ENCODE data around the gene ZNF184. TPM values are rescaled to one million over a fixed set of nuclear protein-coding genes. Genes with fewer than 3 reads are reported as not detected.

The ZNF184 gene
- total and polyA plus RNA-seq, 9 of the 15 experiments (the other 6 are each of a cell fraction or from before 2014, with no cell fraction given) = 7.6 to 22.2 (median 12.8) TPM

GRCh38 chr6:27495386-27496135 is 22.7 kb upstream of the ZNF184 start (continued):
- peak; percentile 68 for TF ChIP-seq JUN (IDR thresholded peaks at IDR 0.05; ENCODE audit: borderline replicate concordance, low read depth, low read length)
- no peak for TF ChIP-seq JUN (CRISPR knock-in tag; IDR thresholded peaks at IDR 0.05; ENCODE audit: borderline replicate concordance)
- peak; percentile 64 for TF ChIP-seq HDAC3 (IDR thresholded peaks at IDR 0.05; ENCODE audit: borderline replicate concordance, partially characterized antibody)
- TF ChIP-seq TCF15 (CRISPR knock-in tag; IDR thresholded peaks at IDR 0.05) = no peak
- no peak for TF ChIP-seq KLF10 (CRISPR knock-in tag; IDR thresholded peaks at IDR 0.05)
- TF ChIP-seq SIN3A (IDR thresholded peaks at IDR 0.05; ENCODE audit: borderline replicate concordance in 2 of 2, control insufficient read depth in 1 of 2, low read depth in 2 of 2, low read length in 2 of 2) = peak in 1 of 2 experiments; percentile 48; a peak in 1 of 4 replicates
- peak; percentile 50; the same call in 1 of the 2 replicates for TF ChIP-seq RBFOX2 (IDR thresholded peaks at IDR 0.05; ENCODE audit: low read depth, low read length)
- TF ChIP-seq POLR2G (IDR thresholded peaks at IDR 0.05; ENCODE audit: low read depth, low read length) = peak; percentile 57; the same call in 1 of the 2 replicates
- no peak for TF ChIP-seq ZNF324 (CRISPR knock-in tag; IDR thresholded peaks at IDR 0.05)
- TF ChIP-seq NR4A1 (CRISPR knock-in tag; IDR thresholded peaks at IDR 0.05) = no peak
- TF ChIP-seq NR4A1 (tag; IDR thresholded peaks at IDR 0.05) = 0 out of 2 replicates have a peak, but pooled peaks have one; percentile 72
- no peak for TF ChIP-seq ZBED1 (IDR thresholded peaks at IDR 0.05)
- peak; percentile 97 for TF ChIP-seq DACH1 (IDR thresholded peaks at IDR 0.05; ENCODE audit: partially characterized antibody)
- TF ChIP-seq ZNF197 (CRISPR knock-in tag; IDR thresholded peaks at IDR 0.05; ENCODE audit: low read depth) = no peak
- peak; percentile 80 for TF ChIP-seq ZNF384 (IDR thresholded peaks at IDR 0.05; ENCODE audit: low read depth, low read length)
- peak; percentile 75 to 78 for TF ChIP-seq NRF1 (conservative IDR thresholded peaks at IDR 0.05 in 1 of 2, IDR thresholded peaks at IDR 0.05 in 1 of 2)
- peak; percentile 78; the same call in 1 of the 2 replicates for TF ChIP-seq ZBTB5 (IDR thresholded peaks at IDR 0.05)
- no peak for TF ChIP-seq MECOM (CRISPR knock-in tag; IDR thresholded peaks at IDR 0.05)
- no peak for TF ChIP-seq ZNF140 (CRISPR knock-in tag; IDR thresholded peaks at IDR 0.05)
- TF ChIP-seq SRSF1 (IDR thresholded peaks at IDR 0.05; ENCODE audit: low read depth, low read length) = no peak
- TF ChIP-seq NFE2 (IDR thresholded peaks at IDR 0.05; ENCODE audit: low read depth) = no peak; the same call in 1 of the 2 replicates
- peak; percentile 57 to 91; a peak in 3 of 4 replicates for TF ChIP-seq UBTF (IDR thresholded peaks at IDR 0.05; ENCODE audit: borderline replicate concordance in 1 of 2, low read depth in 2 of 2, low read length in 2 of 2)
- TF ChIP-seq KLF1 (tag; IDR thresholded peaks at IDR 0.05) = no peak
- TF ChIP-seq TFAM (CRISPR knock-in tag; conservative IDR thresholded peaks at IDR 0.05) = no peak
- TF ChIP-seq MAFF (IDR thresholded peaks at IDR 0.05; ENCODE audit: low read length) = peak; percentile 38; the same call in 1 of the 2 replicates

All from K562 (cell line).